ENCODE results near the gene SBF2.

Gene SBF2

GRCh38 chr11:9736365-9736764, 557.7 kb downstream of the SBF2 start:
- no peak for TF ChIP-seq CTCF (IDR thresholded peaks at IDR 0.05; ENCODE audit: low read depth, low read length)
- H3K4me3 ChIP-seq (ENCODE audit: low read depth, low read length) = no peak overlapping the region

- no peak overlapping the region for H3K4me3 ChIP-seq (ENCODE audit: low read depth, low read length)
- no peak for TF ChIP-seq CTCF (IDR thresholded peaks at IDR 0.05; ENCODE audit: low read depth, low read length)
Observed at GRCh38 chr11:9735919-9736318, 558.1 kb downstream of the SBF2 start.

- no peak overlapping the region for H3K4me3 ChIP-seq (ENCODE audit: low read depth, low read length)
- TF ChIP-seq CTCF (IDR thresholded peaks at IDR 0.05; ENCODE audit: low read depth, low read length) = no peak
Observed at GRCh38 chr11:9735236-9735635, 558.8 kb downstream of the SBF2 start.

GRCh38 chr11:9733212-9733611, 560.8 kb downstream of the SBF2 start:
- H3K4me3 ChIP-seq (ENCODE audit: low read depth, low read length) = no peak overlapping the region
- no peak for TF ChIP-seq CTCF (IDR thresholded peaks at IDR 0.05; ENCODE audit: low read depth, low read length)

- TF ChIP-seq CTCF (IDR thresholded peaks at IDR 0.05; ENCODE audit: low read depth, low read length) = no peak
- H3K4me3 ChIP-seq (ENCODE audit: low read depth, low read length) = no peak overlapping the region
Observed at GRCh38 chr11:9732453-9732852, 561.6 kb downstream of the SBF2 start.

- no peak overlapping the region for H3K4me3 ChIP-seq (ENCODE audit: low read depth, low read length)
- TF ChIP-seq CTCF (IDR thresholded peaks at IDR 0.05; ENCODE audit: low read depth, low read length) = no peak
Observed at GRCh38 chr11:9731256-9731655, 562.8 kb downstream of the SBF2 start.

All from WI38 (cell line).